ENCODE data around the gene TAPT1.
"Not testable (repeated sequence)": the region's sequence is repeated elsewhere in the genome, so short reads cannot be mapped to it uniquely, and the experiment has no call there.

Gene TAPT1

GRCh38 chr4:16168710-16169388 is 57.4 kb downstream of the TAPT1 start:
- DNase-seq = no peak

GRCh38 chr4:16168144-16168543 is 58.1 kb downstream of the TAPT1 start:
- DNase-seq = no peak

- no peak for DNase-seq
These were observed 60.3 kb downstream of the TAPT1 start for GRCh38 chr4:16165931-16166330.

GRCh38 chr4:16162891-16163290 is 63.4 kb downstream of the TAPT1 start:
- DNase-seq = no peak

GRCh38 chr4:16161851-16162408 is 64.3 kb downstream of the TAPT1 start:
- DNase-seq = no peak

GRCh38 chr4:16160457-16160856 is 65.8 kb downstream of the TAPT1 start:
- DNase-seq = no peak

- DNase-seq = no peak
These were observed 67.0 kb downstream of the TAPT1 start for GRCh38 chr4:16159286-16159685.

- no peak for DNase-seq
These were observed 67.8 kb downstream of the TAPT1 start for GRCh38 chr4:16158504-16158852.

- no peak for DNase-seq
These were observed 68.4 kb downstream of the TAPT1 start for GRCh38 chr4:16157609-16158503.

- DNase-seq = no peak
These were observed 70.6 kb downstream of the TAPT1 start for GRCh38 chr4:16155528-16156169.

GRCh38 chr4:16154451-16154850 is 71.8 kb downstream of the TAPT1 start:
- no peak for DNase-seq

GRCh38 chr4:16150716-16151115 is 75.6 kb downstream of the TAPT1 start:
- no peak for DNase-seq

GRCh38 chr4:16144913-16145312 is 81.4 kb downstream of the TAPT1 start:
- not testable (repeated sequence) for DNase-seq

GRCh38 chr4:16142598-16143310 is 83.5 kb downstream of the TAPT1 start:
- DNase-seq = no peak

- peak; percentile 88 for DNase-seq
These were observed 85.4 kb downstream of the TAPT1 start for GRCh38 chr4:16140879-16141249.

- DNase-seq = no peak
These were observed 85.9 kb downstream of the TAPT1 start for GRCh38 chr4:16140231-16140878.

GRCh38 chr4:16139066-16139945 is 87.0 kb downstream of the TAPT1 start:
- no peak for DNase-seq

- DNase-seq = peak; percentile 13
These were observed 89.4 kb downstream of the TAPT1 start for GRCh38 chr4:16136827-16137226.

GRCh38 chr4:16136311-16136710 is 90.0 kb downstream of the TAPT1 start:
- DNase-seq = no peak

GRCh38 chr4:16133406-16133805 is 92.9 kb downstream of the TAPT1 start:
- no peak for DNase-seq

- no peak for DNase-seq
These were observed 95.0 kb downstream of the TAPT1 start for GRCh38 chr4:16131293-16131692.

Data from NCI-H2029 (cell line).